Neural cell (in vitro differentiated cells): ENCODE data around the gene SERPINE2. TPM values are rescaled to one million over a fixed set of nuclear protein-coding genes. Genes with fewer than 3 reads are reported as not detected.

Experiments
- H2AFZ ChIP-seq: fragments of 200-600, 300-800 bp; sonication (generic), shearing (Covaris generic); 2 replicates; pipeline ENCODE4 v1.6.0; 2014; ENCODE audit warnings: low read depth, mild to moderate bottlenecking, antibody characterized with exemption, low read length, moderate library complexity
- H3F3A ChIP-seq: fragments of 200-600 bp; shearing (Covaris generic); 2 replicates; pipeline ENCODE4 v1.6.1; 2016; ENCODE audit warnings: mild to moderate bottlenecking, moderate library complexity, mixed read lengths, antibody characterized with exemption, low read length; ENCODE audit not compliant: insufficient read depth, poor library complexity, severe bottlenecking
- H3K27ac ChIP-seq: fragments of 200-600, 300-800 bp; sonication (generic), shearing (Covaris generic); 2 replicates; pipeline ENCODE4 v1.5.1; 2014; ENCODE audit warnings: mild to moderate bottlenecking, low read length, moderate library complexity
- H3K27me3 ChIP-seq: fragments of 300-800, 200-600 bp; sonication (generic), shearing (Covaris generic); 2 replicates; pipeline ENCODE4 v1.6.0; 2014; ENCODE audit warnings: mild to moderate bottlenecking, low read depth, low read length, moderate library complexity; ENCODE audit not compliant: insufficient read depth
- H3K36me3 ChIP-seq: fragments of 300-800, 200-600 bp; sonication (generic), shearing (Covaris generic); 2 replicates; pipeline ENCODE4 v1.5.1; 2014; ENCODE audit warnings: mild to moderate bottlenecking, antibody characterized with exemption, low read length, moderate library complexity; ENCODE audit not compliant: insufficient read depth
- H3K4me2 ChIP-seq: fragments of 300-800, 200-600 bp; sonication (generic), shearing (Covaris generic); 2 replicates; pipeline ENCODE4 v1.6.0; 2014; ENCODE audit warnings: mild to moderate bottlenecking, low read length
- H3K4me3 ChIP-seq: fragments of 300-800, 200-600 bp; sonication (generic), shearing (Covaris generic); 2 replicates; pipeline ENCODE4 v1.5.1; 2014; ENCODE audit warnings: mild to moderate bottlenecking, low read length, moderate library complexity
- H3K79me2 ChIP-seq: fragments of 200-600 bp; shearing (Covaris generic); replicated peaks from 2 replicates; pipeline ENCODE4 v1.6.0; 2014; ENCODE audit warnings: mild to moderate bottlenecking, low read length, moderate library complexity; ENCODE audit not compliant: insufficient read depth
- H3K9ac ChIP-seq: fragments of 300-800, 200-600 bp; sonication (generic), shearing (Covaris generic); 2 replicates; pipeline ENCODE4 v1.6.1; 2016; ENCODE audit warnings: mild to moderate bottlenecking, low read length, mixed read lengths
- H3K9me2 ChIP-seq: fragments of 200-600 bp; shearing (Covaris generic); 2 replicates; pipeline ENCODE4 v1.6.1; 2016; ENCODE audit warnings: mild to moderate bottlenecking, low read length, mixed read lengths; ENCODE audit not compliant: insufficient read depth
- H3K9me3 ChIP-seq: fragments of 200-600, 300-800 bp; sonication (generic), shearing (Covaris generic); 2 replicates; pipeline ENCODE4 v1.6.1; 2016; ENCODE audit warnings: mild to moderate bottlenecking, mixed run types, low read length, moderate library complexity, mixed read lengths
- H4K20me1 ChIP-seq: fragments of 200-600 bp; shearing (Covaris generic); 2 replicates; pipeline ENCODE4 v1.6.1; 2016; ENCODE audit warnings: mild to moderate bottlenecking, mixed run types; ENCODE audit not compliant: insufficient read depth
- EP300 ChIP-seq: fragments of 450-650 bp; conservative IDR thresholded peaks from 2 replicates; pipeline ENCODE4 v1.6.1; 2014; ENCODE audit warnings: antibody characterized with exemption, mild to moderate bottlenecking, moderate library complexity; ENCODE audit not compliant: poor library complexity, severe bottlenecking
- EZH2 ChIP-seq: fragments of 200-600, 300-800 bp; shearing (Covaris generic), sonication (generic); IDR thresholded peaks from 2 replicates; pipeline ENCODE4 v1.6.1; 2014; ENCODE audit warnings: antibody characterized with exemption, low read length, borderline replicate concordance, mild to moderate bottlenecking; ENCODE audit not compliant: insufficient read depth, poor library complexity, severe bottlenecking
- MXI1 ChIP-seq: fragments of 450-650 bp; conservative IDR thresholded peaks from 2 replicates; pipeline ENCODE4 v1.6.1; 2014; ENCODE audit warnings: antibody characterized with exemption, mild to moderate bottlenecking; ENCODE audit not compliant: poor library complexity, severe bottlenecking
- POLR2AphosphoS5 ChIP-seq: IDR thresholded peaks from 2 replicates; pipeline ENCODE4 v1.6.1; 2012
- RAD21 ChIP-seq: fragments of 450-650 bp; conservative IDR thresholded peaks from 2 replicates; pipeline ENCODE4 v1.6.1; 2014; ENCODE audit warnings: antibody characterized with exemption, mild to moderate bottlenecking, moderate library complexity
- SMC3 ChIP-seq: fragments of 450-650 bp; conservative IDR thresholded peaks from 2 replicates; pipeline ENCODE4 v1.6.1; 2014; ENCODE audit warnings: antibody characterized with exemption, mild to moderate bottlenecking, moderate library complexity; ENCODE audit not compliant: poor library complexity
- TAF1 ChIP-seq: IDR thresholded peaks from 2 replicates; pipeline ENCODE4 v1.6.1; 2012; ENCODE audit warnings: low read depth
- polyA plus RNA-seq: library from polyadenylated mRNA; depleted of rRNA; stranded (reverse); fragments of >200 nt; gene quantifications from 2 replicates; pipeline ENCODE4 v1.2.3, GENCODE V29; 2014
- TF ChIP-seq, protein P1 (sequence below): IDR thresholded peaks from 2 replicates; pipeline ENCODE4 v1.6.1; 2012; ENCODE audit warnings: borderline replicate concordance
- TF ChIP-seq, protein P2 (sequence below): fragments of 450-650 bp; IDR thresholded peaks from 2 replicates; pipeline ENCODE4 v1.5.1; 2014; ENCODE audit warnings: antibody characterized with exemption, mild to moderate bottlenecking, moderate library complexity; ENCODE audit not compliant: poor library complexity, severe bottlenecking

SERPINE2 gene
- polyA plus RNA-seq, 1 donor from 2014 or later = 38.5 TPM

DNA sequence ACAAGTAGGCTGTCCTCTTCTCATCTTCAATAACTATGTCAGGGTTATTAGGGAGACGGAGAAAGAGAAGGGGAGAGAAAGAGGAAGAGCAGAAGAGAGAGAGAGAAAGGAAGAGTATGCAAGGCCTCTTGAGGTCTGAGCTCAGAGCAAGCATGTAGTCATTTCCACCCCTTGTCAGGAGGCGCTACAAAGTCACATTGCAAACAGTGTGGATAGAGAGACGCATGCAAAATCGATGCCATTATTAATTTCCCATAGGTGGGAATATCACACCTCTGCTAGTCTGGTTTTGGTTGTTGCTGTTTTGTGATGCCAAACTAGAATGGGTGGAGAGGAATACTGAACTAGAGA, 24.2 kb upstream of the SERPINE2 start:
- Histone ChIP-seq H3K9me2 (no peaks in the 10 kb centered on the region), H3K36me3 (no peaks in the 10 kb centered on the region), H4K20me1 (no peaks in the 10 kb centered on the region), H3K9me3 (no peaks in the 10 kb centered on the region), H3K27ac (no peak overlapping the region), H3F3A (no peaks in the 10 kb centered on the region), H2AFZ (no peak overlapping the region), H3K4me2 (no peak overlapping the region), H3K79me2 (no peaks in the 10 kb centered on the region), H3K4me3 (no peak overlapping the region), H3K27me3 (no peaks in the 10 kb centered on the region), H3K9ac (no peak overlapping the region)
- TF ChIP-seq TAF1 (no peak), POLR2AphosphoS5 (no peak), SMC3 (no peak), EP300 (no peak), MXI1 (no peak), RAD21 (no peak), EZH2 (no peak)
- TF ChIP-seq, protein P1, sequence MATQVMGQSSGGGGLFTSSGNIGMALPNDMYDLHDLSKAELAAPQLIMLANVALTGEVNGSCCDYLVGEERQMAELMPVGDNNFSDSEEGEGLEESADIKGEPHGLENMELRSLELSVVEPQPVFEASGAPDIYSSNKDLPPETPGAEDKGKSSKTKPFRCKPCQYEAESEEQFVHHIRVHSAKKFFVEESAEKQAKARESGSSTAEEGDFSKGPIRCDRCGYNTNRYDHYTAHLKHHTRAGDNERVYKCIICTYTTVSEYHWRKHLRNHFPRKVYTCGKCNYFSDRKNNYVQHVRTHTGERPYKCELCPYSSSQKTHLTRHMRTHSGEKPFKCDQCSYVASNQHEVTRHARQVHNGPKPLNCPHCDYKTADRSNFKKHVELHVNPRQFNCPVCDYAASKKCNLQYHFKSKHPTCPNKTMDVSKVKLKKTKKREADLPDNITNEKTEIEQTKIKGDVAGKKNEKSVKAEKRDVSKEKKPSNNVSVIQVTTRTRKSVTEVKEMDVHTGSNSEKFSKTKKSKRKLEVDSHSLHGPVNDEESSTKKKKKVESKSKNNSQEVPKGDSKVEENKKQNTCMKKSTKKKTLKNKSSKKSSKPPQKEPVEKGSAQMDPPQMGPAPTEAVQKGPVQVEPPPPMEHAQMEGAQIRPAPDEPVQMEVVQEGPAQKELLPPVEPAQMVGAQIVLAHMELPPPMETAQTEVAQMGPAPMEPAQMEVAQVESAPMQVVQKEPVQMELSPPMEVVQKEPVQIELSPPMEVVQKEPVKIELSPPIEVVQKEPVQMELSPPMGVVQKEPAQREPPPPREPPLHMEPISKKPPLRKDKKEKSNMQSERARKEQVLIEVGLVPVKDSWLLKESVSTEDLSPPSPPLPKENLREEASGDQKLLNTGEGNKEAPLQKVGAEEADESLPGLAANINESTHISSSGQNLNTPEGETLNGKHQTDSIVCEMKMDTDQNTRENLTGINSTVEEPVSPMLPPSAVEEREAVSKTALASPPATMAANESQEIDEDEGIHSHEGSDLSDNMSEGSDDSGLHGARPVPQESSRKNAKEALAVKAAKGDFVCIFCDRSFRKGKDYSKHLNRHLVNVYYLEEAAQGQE = no peak
- TF ChIP-seq, protein P2, sequence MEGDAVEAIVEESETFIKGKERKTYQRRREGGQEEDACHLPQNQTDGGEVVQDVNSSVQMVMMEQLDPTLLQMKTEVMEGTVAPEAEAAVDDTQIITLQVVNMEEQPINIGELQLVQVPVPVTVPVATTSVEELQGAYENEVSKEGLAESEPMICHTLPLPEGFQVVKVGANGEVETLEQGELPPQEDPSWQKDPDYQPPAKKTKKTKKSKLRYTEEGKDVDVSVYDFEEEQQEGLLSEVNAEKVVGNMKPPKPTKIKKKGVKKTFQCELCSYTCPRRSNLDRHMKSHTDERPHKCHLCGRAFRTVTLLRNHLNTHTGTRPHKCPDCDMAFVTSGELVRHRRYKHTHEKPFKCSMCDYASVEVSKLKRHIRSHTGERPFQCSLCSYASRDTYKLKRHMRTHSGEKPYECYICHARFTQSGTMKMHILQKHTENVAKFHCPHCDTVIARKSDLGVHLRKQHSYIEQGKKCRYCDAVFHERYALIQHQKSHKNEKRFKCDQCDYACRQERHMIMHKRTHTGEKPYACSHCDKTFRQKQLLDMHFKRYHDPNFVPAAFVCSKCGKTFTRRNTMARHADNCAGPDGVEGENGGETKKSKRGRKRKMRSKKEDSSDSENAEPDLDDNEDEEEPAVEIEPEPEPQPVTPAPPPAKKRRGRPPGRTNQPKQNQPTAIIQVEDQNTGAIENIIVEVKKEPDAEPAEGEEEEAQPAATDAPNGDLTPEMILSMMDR = no peak

DNA sequence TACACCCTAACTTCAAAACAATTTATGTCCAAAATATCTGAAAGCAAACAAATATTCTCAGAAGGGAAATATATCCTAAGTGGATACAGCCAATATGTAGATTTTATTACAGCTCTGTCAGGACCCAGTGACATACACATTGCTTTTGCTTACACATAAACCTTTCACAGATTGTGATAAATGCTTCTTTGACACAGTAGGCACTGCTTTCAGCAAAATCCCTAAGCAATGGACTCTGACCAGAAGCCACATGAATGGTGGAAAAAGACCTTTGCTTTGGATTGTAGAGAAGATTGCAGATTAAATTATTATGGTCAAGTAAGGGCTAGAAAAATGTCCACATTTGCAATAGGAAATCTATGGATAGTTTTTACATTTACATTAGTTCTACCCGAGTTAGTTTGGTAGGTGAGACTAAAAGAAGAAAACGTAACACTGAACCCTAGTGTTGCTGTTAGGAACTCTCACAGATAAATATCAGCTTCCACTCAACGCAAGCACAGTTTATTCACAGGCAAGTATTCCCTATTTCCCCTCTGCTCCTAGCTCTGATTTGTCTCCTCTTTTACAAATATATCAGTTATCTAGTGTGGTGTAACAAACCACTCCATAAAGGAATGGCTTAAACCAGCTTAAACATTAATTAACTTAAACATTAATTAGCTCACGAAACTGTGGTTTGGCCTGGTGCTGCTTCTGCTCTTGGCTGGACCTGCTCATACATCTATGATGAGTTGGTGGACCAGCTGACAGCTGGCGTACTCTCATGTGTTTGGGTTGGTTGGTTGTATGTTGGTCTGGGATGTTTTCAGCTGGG, 23.6 kb upstream of the SERPINE2 start:
- H2AFZ ChIP-seq = no peak overlapping the region
- no peak overlapping the region for H3K27ac ChIP-seq
- H3K9me2 ChIP-seq = no peaks in the 10 kb centered on the region
- H4K20me1 ChIP-seq = no peaks in the 10 kb centered on the region
- H3K9ac ChIP-seq = no peak overlapping the region
- H3K4me2 ChIP-seq = no peak overlapping the region
- no peak overlapping the region for H3K4me3 ChIP-seq
- no peaks in the 10 kb centered on the region for H3F3A ChIP-seq
- no peaks in the 10 kb centered on the region for H3K9me3 ChIP-seq
- no peaks in the 10 kb centered on the region for H3K79me2 ChIP-seq
- no peak for TF ChIP-seq SMC3
- no peak for TF ChIP-seq MXI1
- TF ChIP-seq, protein P2 = no peak
- no peak for TF ChIP-seq POLR2AphosphoS5
- TF ChIP-seq RAD21 = no peak
- TF ChIP-seq, protein P1 = no peak
- TF ChIP-seq EZH2 = no peak
- TF ChIP-seq TAF1 = no peak
- no peak for TF ChIP-seq EP300
- H3K27me3 ChIP-seq = no peaks in the 10 kb centered on the region
- no peaks in the 10 kb centered on the region for H3K36me3 ChIP-seq
